ENCODE measurements around the gene METTL24.
"Not testable (repeated sequence)": the region's sequence is repeated elsewhere in the genome, so short reads cannot be mapped to it uniquely, and the experiment has no call there.

METTL24 gene

GRCh38 chr6:110250838-110251237, 107.3 kb downstream of the METTL24 start:
- no peak for DNase-seq

GRCh38 chr6:110250058-110250457, 108.1 kb downstream of the METTL24 start:
- DNase-seq = no peak

GRCh38 chr6:110246900-110247546, 111.1 kb downstream of the METTL24 start:
- no peak for DNase-seq

GRCh38 chr6:110246378-110246777, 111.8 kb downstream of the METTL24 start:
- DNase-seq = no peak

GRCh38 chr6:110244621-110245020, 113.5 kb downstream of the METTL24 start:
- not testable (repeated sequence) for DNase-seq

- no peak for DNase-seq
Observed at GRCh38 chr6:110239526-110240274, 118.4 kb downstream of the METTL24 start.

GRCh38 chr6:110236007-110236406, 122.1 kb downstream of the METTL24 start:
- DNase-seq = not testable (repeated sequence)

GRCh38 chr6:110233770-110234374, 124.3 kb downstream of the METTL24 start:
- no peak for DNase-seq

- DNase-seq = no peak
Observed at GRCh38 chr6:110232450-110232849, 125.7 kb downstream of the METTL24 start.

- DNase-seq = no peak
Observed at GRCh38 chr6:110226261-110226660, 131.9 kb downstream of the METTL24 start.

GRCh38 chr6:110221738-110222137, 136.4 kb downstream of the METTL24 start:
- no peak for DNase-seq

- no peak for DNase-seq
Observed at GRCh38 chr6:110217266-110217665, 140.9 kb downstream of the METTL24 start.

GRCh38 chr6:110216140-110216539, 142.0 kb downstream of the METTL24 start:
- DNase-seq = no peak

- no peak for DNase-seq
Observed at GRCh38 chr6:110214338-110214737, 143.8 kb downstream of the METTL24 start.

- DNase-seq = no peak
Observed at GRCh38 chr6:110211753-110212152, 146.4 kb downstream of the METTL24 start.

- DNase-seq = no peak
Observed at GRCh38 chr6:110207652-110208051, 150.5 kb downstream of the METTL24 start.

GRCh38 chr6:110201151-110201884, 156.8 kb downstream of the METTL24 start:
- DNase-seq = no peak

GRCh38 chr6:110198561-110198960, 159.6 kb downstream of the METTL24 start:
- DNase-seq = no peak

- no peak for DNase-seq
Observed at GRCh38 chr6:110196874-110197273, 161.3 kb downstream of the METTL24 start.

- DNase-seq = no peak
Observed at GRCh38 chr6:110195639-110196038, 162.5 kb downstream of the METTL24 start.
